Esophagus muscularis mucosa (tissue), 3 donors: ENCODE data around the gene ADA.

Experiments
- POLR2A ChIP-seq: fragments of 450-650 bp; IDR thresholded peaks from one replicate; pipeline ENCODE4 v1.6.1; 2017; ENCODE audit warnings: antibody characterized with exemption, moderate library complexity, mild to moderate bottlenecking, low read depth
- POLR2AphosphoS5 ChIP-seq, 2 donors: sonication (generic); formaldehyde crosslinking; IDR thresholded peaks; one replicate each; pipeline ENCODE4 v1.6.1; 2017; ENCODE audit warnings: antibody characterized with exemption in 2 of 2
- TF ChIP-seq, protein P1 (sequence below), 3 experiments: fragments of 200-600 bp in 2 of 3; fragments of 450-650 bp in 1 of 3; sonication (generic) in 2 of 3; IDR thresholded peaks; one replicate each; pipeline ENCODE4 v1.5.1; 2017 to 2019; ENCODE audit warnings: antibody characterized with exemption in 3 of 3, mild to moderate bottlenecking in 2 of 3, moderate library complexity in 1 of 3

DNA sequence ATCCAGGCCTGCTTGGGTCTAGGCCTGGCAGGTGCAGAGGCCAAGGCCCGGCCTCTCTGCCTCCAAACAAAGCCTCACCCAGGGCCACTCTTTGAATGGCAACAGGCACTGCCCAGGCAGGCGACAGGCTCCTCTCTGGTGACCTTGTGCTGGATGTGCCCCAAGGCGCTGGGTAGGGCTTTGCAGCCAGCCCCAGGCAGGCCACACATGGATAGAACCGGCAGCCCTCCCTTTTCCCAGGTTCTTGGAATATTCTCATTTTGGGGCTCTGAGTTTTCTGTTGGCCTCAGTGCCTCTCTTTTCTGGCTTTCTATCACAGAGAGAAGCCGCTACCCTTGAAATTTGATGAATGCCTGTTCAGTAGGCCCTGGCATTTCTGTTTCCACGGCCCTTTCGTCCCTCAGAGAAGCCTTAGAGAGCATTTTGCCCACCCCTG is 50.2 kb downstream of the ADA start:
- TF ChIP-seq, protein P1, sequence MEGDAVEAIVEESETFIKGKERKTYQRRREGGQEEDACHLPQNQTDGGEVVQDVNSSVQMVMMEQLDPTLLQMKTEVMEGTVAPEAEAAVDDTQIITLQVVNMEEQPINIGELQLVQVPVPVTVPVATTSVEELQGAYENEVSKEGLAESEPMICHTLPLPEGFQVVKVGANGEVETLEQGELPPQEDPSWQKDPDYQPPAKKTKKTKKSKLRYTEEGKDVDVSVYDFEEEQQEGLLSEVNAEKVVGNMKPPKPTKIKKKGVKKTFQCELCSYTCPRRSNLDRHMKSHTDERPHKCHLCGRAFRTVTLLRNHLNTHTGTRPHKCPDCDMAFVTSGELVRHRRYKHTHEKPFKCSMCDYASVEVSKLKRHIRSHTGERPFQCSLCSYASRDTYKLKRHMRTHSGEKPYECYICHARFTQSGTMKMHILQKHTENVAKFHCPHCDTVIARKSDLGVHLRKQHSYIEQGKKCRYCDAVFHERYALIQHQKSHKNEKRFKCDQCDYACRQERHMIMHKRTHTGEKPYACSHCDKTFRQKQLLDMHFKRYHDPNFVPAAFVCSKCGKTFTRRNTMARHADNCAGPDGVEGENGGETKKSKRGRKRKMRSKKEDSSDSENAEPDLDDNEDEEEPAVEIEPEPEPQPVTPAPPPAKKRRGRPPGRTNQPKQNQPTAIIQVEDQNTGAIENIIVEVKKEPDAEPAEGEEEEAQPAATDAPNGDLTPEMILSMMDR (IDR thresholded peaks at IDR 0.05): no peak
- TF ChIP-seq POLR2A: no peak
- TF ChIP-seq POLR2AphosphoS5 (IDR thresholded peaks at IDR 0.05): peak in 1 of 2 donors; percentile 1
